PC-9 (cell line): ENCODE measurements around the gene EXOC1. TPM values are rescaled to one million over a fixed set of nuclear protein-coding genes. Genes with fewer than 3 reads are reported as not detected.

Experiments
- BruUV-seq: library from RNA; stranded (reverse); fragments of 400-500 nt; replicated peaks from 2 replicates; lab custom pipeline; 2021; lab: Mats Ljungman, UMichigan
- CTCF ChIA-PET: fragments of 300-600 bp; sonication (Branson Sonifier 250); formaldehyde crosslinking; loops from one replicate; lab custom pipeline; 2022; ENCODE audit warnings: antibody characterized with exemption; lab: Charles Lee
- POLR2A ChIA-PET: fragments of 300-600 bp; sonication (Branson Sonifier 250); formaldehyde crosslinking; loops from one replicate; lab custom pipeline; 2022; ENCODE audit warnings: antibody characterized with exemption; ENCODE audit not compliant: unreplicated experiment; lab: Charles Lee
- DNase-seq, 2 experiments: peaks; one replicate each; pipeline versions ENCODE4 v3.0.0 to v3.0.0-alpha.2; 2015 to 2022; ENCODE audit warnings: mixed read lengths in 1 of 2
- H2AFZ ChIP-seq: fragments of 200-600 bp; sonication (generic); 2 replicates; pipeline ENCODE4 v1.8.1; 2017; ENCODE audit warnings: antibody characterized with exemption
- H3F3A ChIP-seq: fragments of 200-600 bp; sonication (generic); 2 replicates; pipeline ENCODE4 v1.8.1; 2017; ENCODE audit warnings: antibody characterized with exemption, mild to moderate bottlenecking, low read depth; ENCODE audit not compliant: insufficient read depth
- H3K27ac ChIP-seq: fragments of 200-600 bp; sonication (generic); 2 replicates; pipeline ENCODE4 v1.6.1; 2016; ENCODE audit warnings: mixed run types
- H3K27me3 ChIP-seq: fragments of 200-600 bp; sonication (generic); 2 replicates; pipeline ENCODE4 v1.6.1; 2016; ENCODE audit warnings: low read depth, mixed run types; ENCODE audit not compliant: insufficient read depth
- H3K36me3 ChIP-seq: fragments of 200-600 bp; sonication (generic); 2 replicates; pipeline ENCODE4 v1.6.1; 2016; ENCODE audit warnings: low read depth, mixed run types
- H3K4me1 ChIP-seq: fragments of 200-600 bp; sonication (generic); replicated peaks from 2 replicates; pipeline ENCODE4 v1.6.1; 2016; ENCODE audit warnings: mixed run types; ENCODE audit not compliant: insufficient read depth
- H3K4me2 ChIP-seq: fragments of 200-600 bp; sonication (generic); 2 replicates; pipeline ENCODE4 v1.6.1; 2017; ENCODE audit warnings: mixed run types
- H3K4me3 ChIP-seq: fragments of 200-600 bp; sonication (generic); 2 replicates; pipeline ENCODE4 v1.6.1; 2016; ENCODE audit warnings: mixed run types
- H3K79me2 ChIP-seq: fragments of 200-600 bp; sonication (generic); 2 replicates; pipeline ENCODE4 v1.6.1; 2017; ENCODE audit warnings: low read depth, mixed run types
- H3K9me2 ChIP-seq: fragments of 200-600 bp; sonication (generic); 2 replicates; pipeline ENCODE4 v1.8.1; 2017; ENCODE audit warnings: mild to moderate bottlenecking; ENCODE audit not compliant: insufficient read depth
- H3K9me3 ChIP-seq: fragments of 200-600 bp; sonication (generic); 2 replicates; pipeline ENCODE4 v1.8.1; 2016; ENCODE audit warnings: low read depth; ENCODE audit not compliant: insufficient read depth
- H4K20me1 ChIP-seq: fragments of 200-600 bp; sonication (generic); 2 replicates; pipeline ENCODE4 v1.8.1; 2017; ENCODE audit not compliant: insufficient read depth
- EZH2 ChIP-seq: fragments of 200-600 bp; sonication (generic); IDR thresholded peaks from 2 replicates; pipeline ENCODE4 v1.8.0; 2017; ENCODE audit warnings: antibody characterized with exemption, low read depth
- intact Hi-C: fragments of 100-400 bp; cut with micrococcal nuclease; formaldehyde crosslinking; loops from one replicate; pipeline ENCODE4 v1.10.0; 2022; ENCODE audit not compliant: unreplicated experiment
- total RNA-seq: library from RNA; stranded (reverse); gene quantifications from 2 replicates; pipeline ENCODE4 v1.2.3, GENCODE V29; 2021
- TF ChIP-seq, protein P1 (sequence below): fragments of 200-600 bp; sonication (generic); conservative IDR thresholded peaks from 2 replicates; pipeline ENCODE4 v1.6.1; 2017; ENCODE audit warnings: mixed run types, antibody characterized with exemption, mild to moderate bottlenecking, moderate library complexity

Gene EXOC1
- total RNA-seq, 1 experiment from 2014 or later = 27.1 TPM

DNA sequence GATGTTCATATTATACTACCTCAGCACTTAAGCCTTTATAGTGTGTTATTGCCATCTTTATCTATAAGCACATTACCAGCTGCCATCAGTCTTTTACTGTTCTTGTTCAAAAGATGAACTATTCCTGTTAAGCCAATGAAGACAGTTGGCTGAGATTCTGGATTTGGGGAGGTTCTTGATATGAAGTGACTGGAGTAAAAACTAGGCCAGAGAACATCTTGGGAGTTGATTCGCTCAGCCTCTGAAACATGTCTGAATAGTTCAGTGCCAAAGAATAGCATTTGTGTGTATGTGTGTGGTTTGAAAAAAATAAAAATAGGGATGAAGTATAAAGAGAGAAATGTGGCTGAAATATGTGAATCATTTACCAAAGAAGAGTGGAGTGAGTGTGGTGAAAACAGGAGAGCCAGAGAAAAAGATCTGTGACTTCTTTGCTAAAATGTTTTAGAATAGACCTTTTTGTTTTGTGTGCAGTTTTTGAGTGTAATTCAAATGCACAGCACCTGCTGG, 15.2 kb downstream of the EXOC1 start:
- ChIA-PET POLR2A (no interaction called here), CTCF (no interaction called here)
- no peak overlapping the region for H2AFZ ChIP-seq
- peaks cover 19% of the 10 kb centered on the region for H3F3A ChIP-seq
- H3K36me3 ChIP-seq = peaks cover 12% of the 10 kb centered on the region
- H3K9me2 ChIP-seq = no peaks in the 10 kb centered on the region
- TF ChIP-seq EZH2 = no peak
- TF ChIP-seq, protein P1, sequence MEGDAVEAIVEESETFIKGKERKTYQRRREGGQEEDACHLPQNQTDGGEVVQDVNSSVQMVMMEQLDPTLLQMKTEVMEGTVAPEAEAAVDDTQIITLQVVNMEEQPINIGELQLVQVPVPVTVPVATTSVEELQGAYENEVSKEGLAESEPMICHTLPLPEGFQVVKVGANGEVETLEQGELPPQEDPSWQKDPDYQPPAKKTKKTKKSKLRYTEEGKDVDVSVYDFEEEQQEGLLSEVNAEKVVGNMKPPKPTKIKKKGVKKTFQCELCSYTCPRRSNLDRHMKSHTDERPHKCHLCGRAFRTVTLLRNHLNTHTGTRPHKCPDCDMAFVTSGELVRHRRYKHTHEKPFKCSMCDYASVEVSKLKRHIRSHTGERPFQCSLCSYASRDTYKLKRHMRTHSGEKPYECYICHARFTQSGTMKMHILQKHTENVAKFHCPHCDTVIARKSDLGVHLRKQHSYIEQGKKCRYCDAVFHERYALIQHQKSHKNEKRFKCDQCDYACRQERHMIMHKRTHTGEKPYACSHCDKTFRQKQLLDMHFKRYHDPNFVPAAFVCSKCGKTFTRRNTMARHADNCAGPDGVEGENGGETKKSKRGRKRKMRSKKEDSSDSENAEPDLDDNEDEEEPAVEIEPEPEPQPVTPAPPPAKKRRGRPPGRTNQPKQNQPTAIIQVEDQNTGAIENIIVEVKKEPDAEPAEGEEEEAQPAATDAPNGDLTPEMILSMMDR = no peak
- H3K79me2 ChIP-seq = no peaks in the 10 kb centered on the region
- H3K9me3 ChIP-seq = no peaks in the 10 kb centered on the region
- H3K4me1 ChIP-seq = peaks cover 27% of the 10 kb centered on the region
- H3K27ac ChIP-seq = no peak overlapping the region
- H3K4me3 ChIP-seq = no peak overlapping the region
- H3K27me3 ChIP-seq = no peaks in the 10 kb centered on the region
- H4K20me1 ChIP-seq = no peaks in the 10 kb centered on the region
- H3K4me2 ChIP-seq = no peak overlapping the region
- no peak for DNase-seq
- no TSS peak for BruUV-seq
- intact Hi-C loops = loop anchor here (5.0 to 10.0 kb wide), 4 partner anchors 231 to 894 kb away; partner anchors contain the start of gene NMU

DNA sequence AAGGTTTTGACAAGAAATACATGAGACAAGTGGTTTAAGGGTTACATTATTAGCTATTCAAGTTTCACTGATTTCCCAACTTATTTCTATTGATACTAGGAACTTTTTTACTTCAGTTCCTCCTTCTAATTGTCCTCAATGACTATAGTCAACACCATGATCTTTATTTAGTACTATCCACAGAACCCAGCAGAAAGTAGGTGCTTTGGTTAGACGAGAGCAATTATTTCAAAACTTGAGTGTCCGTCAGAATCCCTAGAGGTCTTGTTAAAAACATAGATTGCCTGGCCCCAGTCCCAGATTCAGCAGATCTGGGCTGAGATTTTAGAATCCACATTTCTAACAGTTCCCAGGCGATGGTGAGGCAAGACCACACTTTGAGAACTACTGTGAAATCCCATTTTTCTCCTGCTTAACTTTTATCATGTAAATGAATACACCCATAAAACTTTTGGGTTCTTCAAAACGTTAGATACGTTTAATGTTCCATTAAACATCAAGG, 17.9 kb downstream of the EXOC1 start:
- Histone ChIP-seq H3K4me2 (no peak overlapping the region), H2AFZ (no peak overlapping the region), H3K79me2 (no peaks in the 10 kb centered on the region), H3F3A (peaks cover 10% of the 10 kb centered on the region; the same call in 1 of the 2 replicates), H4K20me1 (no peaks in the 10 kb centered on the region), H3K4me1 (peaks cover 12% of the 10 kb centered on the region), H3K9me3 (no peaks in the 10 kb centered on the region), H3K27ac (no peak overlapping the region), H3K36me3 (peaks cover 12% of the 10 kb centered on the region), H3K4me3 (no peak overlapping the region), H3K27me3 (no peaks in the 10 kb centered on the region), H3K9me2 (no peaks in the 10 kb centered on the region)
- no peak for DNase-seq
- intact Hi-C loops = no loop called here
- POLR2A ChIA-PET = no interaction called here
- no TSS peak for BruUV-seq
- CTCF ChIA-PET = no interaction called here
- TF ChIP-seq EZH2 = no peak
- TF ChIP-seq, protein P1 = no peak

DNA sequence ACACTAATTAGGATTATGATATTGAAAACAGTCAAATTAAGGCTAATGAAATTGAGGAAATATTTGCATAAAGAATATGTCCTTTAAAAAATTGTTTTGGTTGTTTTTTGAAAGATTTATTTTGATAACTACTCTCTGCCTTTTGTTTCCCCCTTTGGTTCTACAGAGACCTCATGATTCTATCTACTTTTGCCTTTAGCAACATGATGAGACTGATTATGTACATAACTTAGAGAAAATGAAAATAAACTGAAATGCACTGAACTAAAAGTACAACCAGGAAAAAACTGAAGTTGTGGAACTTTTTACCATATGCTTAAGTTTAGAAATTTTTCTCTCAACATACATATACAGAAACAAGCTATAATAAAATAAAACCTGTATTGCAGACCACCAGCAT, 21.4 kb downstream of the EXOC1 start:
- Histone ChIP-seq H3K27ac (no peak overlapping the region), H3K4me1 (no peaks in the 10 kb centered on the region), H3K4me3 (no peak overlapping the region), H3K4me2 (no peak overlapping the region), H3K79me2 (no peaks in the 10 kb centered on the region), H2AFZ (no peak overlapping the region), H4K20me1 (no peaks in the 10 kb centered on the region), H3K27me3 (no peaks in the 10 kb centered on the region), H3K36me3 (peaks cover 7% of the 10 kb centered on the region; the same call in 1 of the 2 replicates), H3F3A (no peaks in the 10 kb centered on the region), H3K9me2 (no peaks in the 10 kb centered on the region), H3K9me3 (no peaks in the 10 kb centered on the region)
- POLR2A ChIA-PET = no interaction called here
- no TSS peak for BruUV-seq
- no peak for DNase-seq
- intact Hi-C loops = no loop called here
- no peak for TF ChIP-seq EZH2
- TF ChIP-seq, protein P1 = no peak
- CTCF ChIA-PET = no interaction called here
